ENCODE data around the gene USP24.

The USP24 gene

DNA sequence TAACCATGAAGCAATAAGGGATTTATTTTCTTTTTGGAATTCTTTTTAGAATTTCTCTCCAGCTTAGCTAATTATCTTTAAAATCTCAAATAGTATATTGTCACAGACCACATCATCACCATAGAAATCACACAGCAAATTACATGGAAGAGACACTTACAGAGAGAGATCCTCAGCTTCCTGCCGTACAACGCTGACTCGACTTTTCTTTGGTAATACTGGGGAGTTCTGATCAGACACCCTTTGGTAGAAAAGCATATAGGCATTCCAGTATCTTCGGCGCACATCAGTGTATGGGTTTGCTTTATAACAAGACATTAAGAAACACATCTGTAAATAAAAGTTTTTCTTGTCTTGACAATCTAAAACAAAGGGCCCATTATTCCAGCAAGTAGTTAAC is 120.1 kb downstream of the USP24 start:
- no peak for DNase-seq

- no peak for DNase-seq
Observed at GRCh38 chr1:55092475-55092874, 122.7 kb downstream of the USP24 start.

GRCh38 chr1:55089683-55090082 is 125.5 kb downstream of the USP24 start:
- DNase-seq = no peak

GRCh38 chr1:55088413-55088812 is 126.8 kb downstream of the USP24 start:
- no peak for DNase-seq

GRCh38 chr1:55087439-55087838 is 127.7 kb downstream of the USP24 start:
- no peak for DNase-seq

- no peak for DNase-seq
Observed at GRCh38 chr1:55084257-55084656, 130.9 kb downstream of the USP24 start.

DNA sequence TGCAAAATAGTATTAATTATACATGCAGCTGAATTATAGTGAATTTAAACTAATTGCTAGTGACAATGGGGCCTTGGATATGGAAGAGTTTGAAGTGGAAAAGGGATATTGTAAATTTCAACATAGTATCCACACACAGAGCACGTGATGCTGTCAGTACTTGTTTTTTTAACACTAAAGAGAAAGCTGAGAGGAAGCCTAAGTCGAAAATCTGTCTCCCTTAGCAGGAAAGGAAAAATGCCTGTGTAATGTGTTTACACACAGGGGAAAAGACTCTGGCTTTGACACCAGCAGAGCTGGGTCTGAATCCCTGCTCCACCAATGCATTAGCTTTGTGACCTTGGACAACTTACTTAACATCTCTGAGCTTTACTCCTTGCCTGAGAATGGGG is 133.3 kb downstream of the USP24 start:
- no peak for DNase-seq

- DNase-seq = no peak
Observed at GRCh38 chr1:55081188-55081904, 133.8 kb downstream of the USP24 start.

- DNase-seq = no peak
Observed at GRCh38 chr1:55079651-55080050, 135.5 kb downstream of the USP24 start.

DNA sequence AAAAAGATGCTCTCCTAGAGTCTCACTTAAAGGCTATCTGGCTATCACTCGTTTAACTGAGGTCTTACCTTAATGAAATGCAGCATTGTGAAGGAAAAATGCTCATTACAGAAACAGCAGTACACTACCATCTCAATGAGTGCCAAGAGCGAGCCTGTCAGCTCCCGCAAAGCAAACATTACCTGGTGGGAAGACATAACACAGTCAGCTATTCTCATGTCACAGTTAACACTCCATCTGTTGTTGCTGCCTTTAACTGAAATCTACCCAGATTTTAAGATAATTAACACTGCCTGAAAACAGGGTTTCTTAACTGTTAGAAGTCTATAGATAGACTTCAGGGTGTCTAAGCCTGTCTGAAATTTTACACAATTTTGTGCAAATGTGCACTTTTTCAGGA is 136.7 kb downstream of the USP24 start:
- DNase-seq = no peak

GRCh38 chr1:55076356-55076755 is 138.8 kb downstream of the USP24 start:
- DNase-seq = no peak

GRCh38 chr1:55074455-55074854 is 140.7 kb downstream of the USP24 start:
- no peak for DNase-seq

GRCh38 chr1:55073187-55073916 is 141.8 kb downstream of the USP24 start:
- DNase-seq = no peak

DNA sequence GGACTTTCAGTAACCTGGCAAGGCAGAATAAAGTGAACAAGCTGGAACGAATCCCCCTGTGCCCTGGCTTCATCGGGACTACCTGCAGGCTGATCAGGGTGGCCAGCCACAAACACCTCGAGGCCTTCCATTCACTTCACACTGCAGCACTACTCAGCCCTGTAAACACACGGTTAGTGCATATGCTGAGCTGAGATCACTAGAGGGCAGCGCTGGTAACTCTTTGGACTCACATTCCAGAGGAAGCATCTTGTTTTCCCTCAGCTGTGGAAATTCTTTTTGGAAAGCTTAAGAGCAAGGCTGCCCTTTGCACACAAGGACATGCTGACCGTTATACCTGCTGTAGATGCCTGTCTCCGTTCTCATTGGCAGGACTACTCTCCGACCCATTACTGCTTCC is 143.7 kb downstream of the USP24 start:
- DNase-seq = peak; percentile 44

DNA sequence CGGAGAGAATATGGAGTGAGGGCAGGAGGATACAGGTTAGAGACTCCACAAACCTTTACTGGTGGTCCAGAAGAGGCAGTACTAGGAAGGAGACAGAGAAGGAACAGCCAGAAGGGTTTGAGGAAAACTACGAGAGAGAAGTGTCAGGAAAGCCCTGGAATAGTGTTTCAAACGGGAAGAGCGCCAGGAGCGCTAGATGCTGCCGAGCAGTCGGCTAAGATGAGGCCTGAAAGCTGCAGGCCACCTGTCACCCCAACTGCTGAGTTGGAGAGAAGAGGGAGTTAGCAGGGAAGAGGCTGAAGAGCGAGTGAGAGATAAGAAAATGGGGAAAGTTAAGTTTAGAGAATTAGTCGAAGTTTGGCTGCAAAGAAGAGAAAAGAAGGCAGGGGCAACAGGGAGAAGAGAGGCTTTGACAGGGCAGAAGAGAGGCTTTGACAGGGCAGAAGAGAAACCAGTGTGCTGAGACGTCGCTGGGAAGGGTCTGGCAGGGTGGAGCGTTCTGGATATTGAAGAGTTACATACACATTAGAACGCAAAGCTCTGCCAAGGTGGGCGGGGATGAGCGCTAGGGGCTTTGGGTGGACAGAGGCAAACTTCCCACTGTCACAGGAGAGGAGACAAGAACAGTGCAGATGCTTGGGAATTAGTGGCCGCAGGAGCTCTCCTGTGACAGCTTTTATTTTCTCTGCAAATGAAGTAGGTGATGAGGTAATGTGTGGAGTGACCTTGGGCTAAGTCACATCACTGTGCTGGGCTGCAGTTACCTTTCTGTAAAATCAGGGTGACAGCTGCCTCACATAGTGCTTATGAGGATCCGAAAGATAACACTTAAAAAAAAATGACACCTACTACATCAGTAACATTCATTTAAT is 144.6 kb downstream of the USP24 start:
- DNase-seq = no peak

- no peak for DNase-seq
Observed at GRCh38 chr1:55069280-55069679, 145.9 kb downstream of the USP24 start.

DNA sequence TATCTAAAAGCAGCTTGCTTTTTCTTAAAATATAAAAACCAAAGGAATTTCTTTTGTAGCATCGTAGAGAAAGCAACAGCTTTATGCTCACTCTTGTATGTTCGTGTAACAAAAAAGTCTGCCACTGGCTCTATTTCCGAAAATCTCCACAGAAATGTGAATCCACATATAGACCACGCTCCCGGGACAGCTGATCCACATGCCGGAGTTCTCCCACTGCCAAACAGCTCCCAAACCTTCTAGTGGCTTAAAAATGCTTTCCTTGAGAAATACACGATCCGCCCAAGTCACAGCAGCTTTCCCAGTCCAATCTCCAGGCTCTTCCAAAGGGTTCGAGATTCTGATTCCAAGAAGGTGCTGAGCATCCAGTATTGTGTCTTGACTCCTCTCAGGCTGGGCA is 146.5 kb downstream of the USP24 start:
- DNase-seq = no peak

DNA sequence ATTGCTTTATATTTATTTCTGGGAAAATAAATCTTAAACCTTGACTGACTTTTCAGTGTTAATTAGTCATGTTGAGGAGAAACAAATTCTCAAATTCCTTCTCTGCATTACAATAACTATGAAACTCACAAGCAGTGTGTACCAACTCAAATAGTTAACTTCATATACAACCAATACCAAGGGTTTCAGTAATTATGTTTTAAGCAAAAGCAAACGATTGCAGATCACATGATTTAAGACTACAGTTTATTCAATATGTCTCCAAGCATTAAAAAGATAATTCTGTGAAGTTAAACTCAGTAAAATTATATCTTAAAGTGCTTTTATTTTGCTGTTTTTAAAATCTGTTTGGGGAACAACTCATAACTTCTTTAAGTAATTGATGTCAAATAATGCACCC is 147.2 kb downstream of the USP24 start:
- DNase-seq = no peak

DNA sequence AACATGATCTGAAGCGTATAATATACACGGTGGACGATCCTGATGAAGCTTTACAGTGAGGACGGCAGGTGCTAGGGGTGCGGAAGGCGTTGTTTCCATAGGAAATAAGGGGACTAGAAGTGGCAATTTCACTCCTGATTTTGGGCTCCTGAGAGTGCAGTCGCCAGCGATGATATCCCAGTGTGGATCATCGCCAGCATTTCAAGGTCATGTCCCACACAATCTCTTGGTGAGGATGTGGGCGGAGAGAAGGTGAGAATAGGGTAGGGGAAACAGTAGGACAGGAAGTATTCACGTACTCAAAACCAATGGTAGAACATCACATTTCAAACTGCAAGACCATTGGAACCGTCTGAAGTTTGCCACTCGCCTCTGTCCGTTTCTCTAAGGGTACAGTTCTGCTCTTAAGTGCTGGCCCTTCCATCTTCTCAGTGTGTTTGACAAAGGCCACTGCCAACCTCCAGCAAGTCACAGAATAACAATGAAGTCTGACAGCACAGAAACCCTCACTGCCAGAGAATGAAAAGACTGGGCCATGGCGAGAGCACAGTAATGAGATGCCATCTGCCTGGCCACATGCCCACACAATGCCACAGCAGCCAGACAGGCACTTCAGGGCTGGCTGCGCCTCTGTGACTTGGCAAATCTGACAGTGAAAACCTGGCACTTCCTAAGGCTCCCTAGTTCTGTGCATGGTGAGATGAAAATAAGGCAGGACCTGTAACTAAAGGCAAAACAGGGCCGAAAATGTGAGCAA is 148.0 kb downstream of the USP24 start:
- DNase-seq = peak; percentile 96

DNA sequence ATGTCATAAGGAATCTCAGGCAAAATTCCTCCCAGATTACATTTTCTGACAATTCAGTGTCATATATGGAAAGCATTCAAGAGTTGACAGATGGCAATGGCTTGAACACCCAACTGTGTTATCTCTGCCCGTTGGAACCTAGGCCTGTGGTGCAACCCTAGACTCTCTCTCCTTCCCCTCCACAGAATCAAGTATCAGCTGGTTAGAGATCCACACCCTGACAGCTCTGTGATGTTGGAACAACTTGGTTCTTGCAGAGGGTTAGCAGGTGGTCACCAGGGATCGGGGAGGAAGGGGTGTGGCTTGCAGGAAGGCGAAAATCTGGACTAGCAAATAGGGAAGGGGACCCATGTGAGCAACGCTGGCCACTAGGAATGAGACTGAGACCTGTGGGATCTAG is 149.5 kb downstream of the USP24 start:
- DNase-seq = no peak

DNA sequence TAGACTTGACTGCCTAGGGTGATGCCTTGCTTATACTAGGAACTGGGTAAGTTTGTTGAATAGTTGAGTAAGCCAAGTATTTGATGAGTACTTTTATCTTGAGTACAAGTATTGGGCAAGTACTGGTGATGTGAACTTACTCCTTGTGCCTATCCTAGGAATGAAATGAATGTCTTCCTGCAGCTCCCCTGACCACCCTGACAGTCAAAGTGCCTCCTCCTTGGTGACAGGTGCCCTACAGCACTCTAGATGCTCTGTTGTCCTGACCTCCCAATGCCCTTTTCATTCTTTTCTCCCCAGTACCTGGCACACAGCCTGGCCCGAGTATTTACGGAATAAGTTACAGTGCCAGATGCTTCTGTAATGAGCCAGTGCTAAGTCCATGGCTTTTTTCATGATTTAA is 150.3 kb downstream of the USP24 start:
- peak; percentile 89 for DNase-seq

DNA sequence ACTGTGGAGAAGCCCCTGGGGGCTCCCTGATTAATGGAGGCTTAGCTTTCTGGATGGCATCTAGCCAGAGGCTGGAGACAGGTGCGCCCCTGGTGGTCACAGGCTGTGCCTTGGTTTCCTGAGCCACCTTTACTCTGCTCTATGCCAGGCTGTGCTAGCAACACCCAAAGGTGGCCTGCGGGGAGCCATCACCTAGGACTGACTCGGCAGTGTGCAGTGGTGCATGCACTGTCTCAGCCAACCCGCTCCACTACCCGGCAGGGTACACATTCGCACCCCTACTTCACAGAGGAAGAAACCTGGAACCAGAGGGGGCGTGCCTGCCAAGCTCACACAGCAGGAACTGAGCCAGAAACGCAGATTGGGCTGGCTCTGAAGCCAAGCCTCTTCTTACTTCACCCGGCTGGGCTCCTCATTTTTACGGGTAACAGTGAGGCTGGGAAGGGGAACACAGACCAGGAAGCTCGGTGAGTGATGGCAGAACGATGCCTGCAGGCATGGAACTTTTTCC is 151.0 kb downstream of the USP24 start:
- peak; percentile 59 for DNase-seq

GRCh38 chr1:55063577-55063942 is 151.6 kb downstream of the USP24 start:
- DNase-seq = no peak
